HEK293 (cell line): ENCODE measurements around the gene GRB7.
"Not testable (repeated sequence)": the region's sequence is repeated elsewhere in the genome, so short reads cannot be mapped to it uniquely, and the experiment has no call there.

ENCODE experiments used
- CTCF ChIA-PET: fragments of 350-600 bp; formaldehyde crosslinking; extraction: SDS; loops from one replicate; lab custom pipeline; 2021; ENCODE audit warnings: antibody characterized with exemption; lab: Yijun Ruan, JAX
- POLR2A ChIA-PET: fragments of 300-600 bp; formaldehyde crosslinking; extraction: SDS; loops from one replicate; lab custom pipeline; 2020; ENCODE audit warnings: antibody characterized with exemption, inconsistent platforms; lab: Yijun Ruan, JAX
- H3K27ac ChIP-seq: fragments of 200-500 bp; sonication (Bioruptor generic); 2 replicates; pipeline ENCODE4 v1.5.1; 2014; ENCODE audit warnings: low read depth, low read length, control low read depth, inconsistent platforms; ENCODE audit errors: extremely low read depth
- H3K36me3 ChIP-seq, 2 experiments: fragments of 200-500 bp in 1 of 2; sonication (Bioruptor generic) in 1 of 2; 1 replicate in 1 of 2; 2 replicates in 1 of 2; pipeline ENCODE4 v1.5.1; 2014 to 2017; ENCODE audit warnings: inconsistent platforms in 2 of 2, low read length in 2 of 2; ENCODE audit not compliant: control insufficient read depth in 2 of 2, insufficient read depth in 1 of 2
- H3K4me1 ChIP-seq: fragments of 200-500 bp; sonication (Bioruptor generic); 2 replicates; pipeline ENCODE4 v1.5.1; 2014; ENCODE audit warnings: mild to moderate bottlenecking, low read length, inconsistent platforms; ENCODE audit not compliant: control insufficient read depth, insufficient read depth
- H3K4me3 ChIP-seq: 2 replicates; pipeline ENCODE4 v1.5.1; 2011; ENCODE audit warnings: low read depth, mild to moderate bottlenecking, control low read depth, low read length, moderate library complexity
- H3K9me3 ChIP-seq: fragments of 200-500 bp; sonication (Bioruptor generic); 2 replicates; pipeline ENCODE4 v1.5.1; 2014; ENCODE audit warnings: low read depth, low read length, inconsistent platforms; ENCODE audit not compliant: control insufficient read depth, insufficient read depth
- GLIS2 ChIP-seq: fragments of 450-650 bp; formaldehyde crosslinking; IDR thresholded peaks from 2 replicates; pipeline ENCODE4 v1.5.1; 2016; ENCODE audit warnings: missing biosample characterization, missing genetic modification characterization
- KLF7 ChIP-seq: fragments of 450-650 bp; formaldehyde crosslinking; IDR thresholded peaks from 2 replicates; pipeline ENCODE4 v1.5.1; 2016; ENCODE audit warnings: missing biosample characterization, missing genetic modification characterization, borderline replicate concordance
- PRDM1 ChIP-seq: fragments of 450-650 bp; formaldehyde crosslinking; IDR thresholded peaks from 2 replicates; pipeline ENCODE4; 2016; ENCODE audit warnings: missing biosample characterization, missing genetic modification characterization
- SCRT1 ChIP-seq: fragments of 450-650 bp; formaldehyde crosslinking; IDR thresholded peaks from 2 replicates; pipeline ENCODE4 v1.5.1; 2016; ENCODE audit warnings: missing biosample characterization, missing genetic modification characterization, borderline replicate concordance
- SP2 ChIP-seq: fragments of 450-650 bp; formaldehyde crosslinking; IDR thresholded peaks from 2 replicates; pipeline ENCODE4 v1.5.1; 2016; ENCODE audit warnings: missing biosample characterization, missing genetic modification characterization
- SP7 ChIP-seq: fragments of 450-650 bp; formaldehyde crosslinking; IDR thresholded peaks from 2 replicates; pipeline ENCODE4 v1.5.1; 2016; ENCODE audit warnings: missing biosample characterization, missing genetic modification characterization
- WT1 ChIP-seq: fragments of 450-650 bp; formaldehyde crosslinking; IDR thresholded peaks from 2 replicates; pipeline ENCODE4 v1.5.1; 2016; ENCODE audit warnings: missing biosample characterization, missing genetic modification characterization
- ZBTB17 ChIP-seq: fragments of 450-650 bp; formaldehyde crosslinking; IDR thresholded peaks from 2 replicates; pipeline ENCODE4 v1.5.1; 2016; ENCODE audit warnings: missing biosample characterization, missing genetic modification characterization
- ZBTB20 ChIP-seq: fragments of 450-650 bp; formaldehyde crosslinking; IDR thresholded peaks from 2 replicates; pipeline ENCODE4 v1.5.1; 2016; ENCODE audit warnings: missing biosample characterization, missing genetic modification characterization
- ZNF19 ChIP-seq: fragments of 450-650 bp; formaldehyde crosslinking; IDR thresholded peaks from 2 replicates; pipeline ENCODE4; 2016; ENCODE audit warnings: missing biosample characterization, missing genetic modification characterization, low read depth
- ZNF335 ChIP-seq: fragments of 450-650 bp; formaldehyde crosslinking; conservative IDR thresholded peaks from 2 replicates; pipeline ENCODE4 v1.5.1; 2016; ENCODE audit warnings: missing biosample characterization, missing genetic modification characterization
- ZNF394 ChIP-seq: fragments of 450-650 bp; formaldehyde crosslinking; IDR thresholded peaks from 2 replicates; pipeline ENCODE4 v1.5.1; 2016; ENCODE audit warnings: missing biosample characterization, missing genetic modification characterization, mild to moderate bottlenecking, moderate library complexity, borderline replicate concordance
- ZNF423 ChIP-seq: fragments of 450-650 bp; formaldehyde crosslinking; IDR thresholded peaks from 2 replicates; pipeline ENCODE4 v1.5.1; 2016; ENCODE audit warnings: missing biosample characterization, missing genetic modification characterization
- ZNF561 ChIP-seq: fragments of 450-650 bp; IDR thresholded peaks from 2 replicates; pipeline ENCODE4 v1.5.1; 2018; ENCODE audit warnings: missing biosample characterization, missing genetic modification characterization, borderline replicate concordance
- ZNF600 ChIP-seq: fragments of 450-650 bp; formaldehyde crosslinking; IDR thresholded peaks from 2 replicates; pipeline ENCODE4 v1.5.1; 2016; ENCODE audit warnings: missing biosample characterization, missing genetic modification characterization
- ZNF664 ChIP-seq: fragments of 450-650 bp; formaldehyde crosslinking; IDR thresholded peaks from 2 replicates; pipeline ENCODE4 v1.5.1; 2016; ENCODE audit warnings: missing biosample characterization, missing genetic modification characterization
- ZNF76 ChIP-seq: fragments of 450-650 bp; formaldehyde crosslinking; IDR thresholded peaks from 2 replicates; pipeline ENCODE4; 2016; ENCODE audit warnings: low read depth, missing biosample characterization, missing genetic modification characterization, borderline replicate concordance
- ZSCAN16 ChIP-seq: fragments of 450-650 bp; formaldehyde crosslinking; IDR thresholded peaks from 2 replicates; pipeline ENCODE4 v1.5.1; 2016; ENCODE audit warnings: missing biosample characterization, missing genetic modification characterization
- TF ChIP-seq, protein P1 (sequence below): sonication (generic); formaldehyde crosslinking; IDR thresholded peaks from 2 replicates; pipeline ENCODE4 v1.8.1; 2022; ENCODE audit warnings: mild to moderate bottlenecking, moderate library complexity, missing genetic modification reagents
- TF ChIP-seq, protein P2 (sequence below): fragments of 450-650 bp; formaldehyde crosslinking; IDR thresholded peaks from 2 replicates; pipeline ENCODE4 v1.5.1; 2017; ENCODE audit warnings: missing biosample characterization, mild to moderate bottlenecking, missing genetic modification characterization, moderate library complexity
- TF ChIP-seq, protein P3 (sequence below): fragments of 450-650 bp; formaldehyde crosslinking; IDR thresholded peaks from 2 replicates; pipeline ENCODE4 v1.5.1; 2017; ENCODE audit warnings: missing biosample characterization, missing genetic modification characterization
- TF ChIP-seq, protein P4 (sequence below): fragments of 450-650 bp; formaldehyde crosslinking; IDR thresholded peaks from 2 replicates; pipeline ENCODE4 v1.5.1; 2016; ENCODE audit warnings: missing biosample characterization, missing genetic modification characterization

Gene GRB7

DNA sequence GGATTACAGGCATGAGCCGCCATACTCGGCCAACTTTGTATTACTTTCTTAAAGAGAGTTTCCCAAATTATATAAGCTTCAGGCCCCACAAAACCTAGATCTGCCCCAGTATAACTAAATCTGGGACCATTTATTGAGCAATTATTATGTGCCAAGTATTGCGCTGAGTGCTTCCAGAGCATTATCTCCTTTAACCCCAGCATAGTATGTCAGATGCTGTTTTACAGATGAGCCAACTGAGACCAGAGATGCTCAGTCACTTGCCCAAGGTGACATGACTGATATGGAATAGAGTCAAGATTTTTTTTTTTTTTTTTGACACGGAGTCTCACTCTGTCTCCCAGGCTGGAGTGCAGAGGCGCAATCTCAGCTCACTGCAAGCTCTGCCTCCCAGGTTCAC, 39.8 kb upstream of the GRB7 start:
- H3K36me3 ChIP-seq: peaks cover 0 to 29% of the 10 kb centered on the region in 2 experiments; a peak in 2 of 3 replicates
- H3K4me3 ChIP-seq: no peak overlapping the region
- TF ChIP-seq ZSCAN16 (tag by site-specific recombination): no peak
- peak; percentile 74 for TF ChIP-seq ZNF664
- TF ChIP-seq ZNF423: no peak
- TF ChIP-seq, protein P1, sequence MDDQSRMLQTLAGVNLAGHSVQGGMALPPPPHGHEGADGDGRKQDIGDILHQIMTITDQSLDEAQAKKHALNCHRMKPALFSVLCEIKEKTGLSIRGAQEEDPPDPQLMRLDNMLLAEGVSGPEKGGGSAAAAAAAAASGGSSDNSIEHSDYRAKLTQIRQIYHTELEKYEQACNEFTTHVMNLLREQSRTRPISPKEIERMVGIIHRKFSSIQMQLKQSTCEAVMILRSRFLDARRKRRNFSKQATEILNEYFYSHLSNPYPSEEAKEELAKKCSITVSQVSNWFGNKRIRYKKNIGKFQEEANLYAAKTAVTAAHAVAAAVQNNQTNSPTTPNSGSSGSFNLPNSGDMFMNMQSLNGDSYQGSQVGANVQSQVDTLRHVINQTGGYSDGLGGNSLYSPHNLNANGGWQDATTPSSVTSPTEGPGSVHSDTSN (CRISPR knock-in tag): no peak
- TF ChIP-seq ZNF600 (tag by site-specific recombination): 0 out of 2 replicates have a peak, but pooled peaks have one; percentile 22
- TF ChIP-seq, all 188 proteins: peak for 2
- POLR2A ChIA-PET: interaction anchor here (0.6 to 1.8 kb wide), 3 partner anchors 10 to 363 kb away, joined by 3 to 5 read pairs (median 4); partner anchors contain the start of gene PGAP3
- Histone ChIP-seq H3K4me1 (peaks cover 13% of the 10 kb centered on the region; the same call in 1 of the 2 replicates), H3K27ac (no peak overlapping the region), H3K9me3 (no peaks in the 10 kb centered on the region)
- CTCF ChIA-PET: interaction anchor here (1.1 to 3.5 kb wide), 4 partner anchors 10 to 44 kb away, joined by 3 to 17 read pairs (median 12); partner anchors contain the start of genes PGAP3 and PNMT

DNA sequence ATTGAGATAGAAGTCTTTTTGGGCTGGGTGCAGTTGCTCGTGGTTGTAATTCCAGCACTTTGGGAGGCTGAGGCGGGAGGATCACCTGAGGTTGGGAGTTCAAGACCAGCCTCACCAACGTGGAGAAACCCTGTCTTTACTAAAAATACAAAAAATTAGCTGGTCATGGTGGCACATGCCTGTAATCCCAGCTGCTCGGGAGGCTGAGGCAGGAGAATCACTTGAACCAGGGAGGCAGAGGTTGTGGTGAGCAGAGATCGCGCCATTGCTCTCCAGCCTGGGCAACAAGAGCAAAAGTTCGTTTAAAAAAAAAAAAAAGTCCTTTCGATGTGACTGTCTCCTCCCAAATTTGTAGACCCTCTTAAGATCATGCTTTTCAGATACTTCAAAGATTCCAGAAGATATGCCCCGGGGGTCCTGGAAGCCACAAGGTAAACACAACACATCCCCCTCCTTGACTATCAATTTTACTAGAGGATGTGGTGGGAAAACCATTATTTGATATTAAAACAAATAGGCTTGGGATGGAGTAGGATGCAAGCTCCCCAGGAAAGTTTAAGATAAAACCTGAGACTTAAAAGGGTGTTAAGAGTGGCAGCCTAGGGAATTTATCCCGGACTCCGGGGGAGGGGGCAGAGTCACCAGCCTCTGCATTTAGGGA, 38.5 kb upstream of the GRB7 start:
- peaks cover 0 to 35% of the 10 kb centered on the region in 2 experiments; a peak in 1 of 3 replicates for H3K36me3 ChIP-seq
- H3K27ac ChIP-seq: peak overlapping the region; percentile 68; the same call in 1 of the 2 replicates
- peak overlapping the region; percentile 81 for H3K4me3 ChIP-seq
- not testable (repeated sequence) for H3K9me3 ChIP-seq
- H3K4me1 ChIP-seq: peaks cover 13% of the 10 kb centered on the region; the same call in 1 of the 2 replicates
- ChIA-PET POLR2A (interaction anchor here (0.7 to 2.4 kb wide), 24 partner anchors 8 to 414 kb away, joined by 3 to 42 read pairs (median 5); partner anchors contain the start of genes LRRC3C, MIEN1, ORMDL3 and PGAP3), CTCF (interaction anchor here (0.6 to 3.5 kb wide), 10 partner anchors 11 to 259 kb away, joined by 3 to 22 read pairs (median 5); partner anchors contain the start of genes MIEN1 and PGAP3)
- TF ChIP-seq SP7 (tag by site-specific recombination): 0 out of 2 replicates have a peak, but pooled peaks have one; percentile 22

DNA sequence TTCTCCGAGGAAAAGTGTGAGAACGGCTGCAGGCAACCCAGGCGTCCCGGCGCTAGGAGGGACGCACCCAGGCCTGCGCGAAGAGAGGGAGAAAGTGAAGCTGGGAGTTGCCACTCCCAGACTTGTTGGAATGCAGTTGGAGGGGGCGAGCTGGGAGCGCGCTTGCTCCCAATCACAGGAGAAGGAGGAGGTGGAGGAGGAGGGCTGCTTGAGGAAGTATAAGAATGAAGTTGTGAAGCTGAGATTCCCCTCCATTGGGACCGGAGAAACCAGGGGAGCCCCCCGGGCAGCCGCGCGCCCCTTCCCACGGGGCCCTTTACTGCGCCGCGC, 38.0 kb upstream of the GRB7 start, which contains the start of gene ERBB2:
TSS of gene ERBB2 (plus strand) at position 247 of the 330 bp plus-strand sequence. CDS start 175 bp downstream, outside the sequence.
- Histone ChIP-seq H3K9me3 (no peaks in the 10 kb centered on the region), H3K36me3 (peaks cover 0 to 31% of the 10 kb centered on the region in 2 experiments; a peak in 1 of 3 replicates), H3K27ac (peak within 1 kb of the TSS; percentile 68; the same call in 1 of the 2 replicates), H3K4me1 (peaks cover 13% of the 10 kb centered on the region; the same call in 1 of the 2 replicates), H3K4me3 (peak within 1 kb of the TSS; percentile 81)
- CTCF ChIA-PET: interaction anchor here (0.6 to 3.5 kb wide), 10 partner anchors 11 to 259 kb away, joined by 3 to 22 read pairs (median 5); partner anchors contain the start of genes MIEN1 and PGAP3
- POLR2A ChIA-PET: interaction anchor here (0.7 to 2.4 kb wide), 25 partner anchors 8 to 413 kb away, joined by 3 to 42 read pairs (median 5); partner anchors contain the start of genes LRRC3C, MIEN1, ORMDL3 and PGAP3
- TF ChIP-seq ZBTB20 (tag by site-specific recombination) (no peak), GLIS2 (tag by site-specific recombination) (peak; percentile 53), ZNF76 (tag by site-specific recombination) (peak; percentile 68; the same call in 1 of the 2 replicates), PRDM1 (tag by site-specific recombination) (peak; percentile 87), ZBTB17 (tag by site-specific recombination) (peak; percentile 23; the same call in 1 of the 2 replicates), WT1 (tag by site-specific recombination) (peak; percentile 82; the same call in 1 of the 2 replicates), ZNF335 (tag by site-specific recombination) (peak; percentile 90), ZNF19 (no peak), ZNF394 (tag by site-specific recombination) (no peak), SP2 (tag by site-specific recombination) (peak; percentile 67), ZNF561 (tag by site-specific recombination) (peak; percentile 86), KLF7 (tag by site-specific recombination) (peak; percentile 64; the same call in 1 of the 2 replicates), SCRT1 (peak; percentile 93)
- TF ChIP-seq, protein P2, sequence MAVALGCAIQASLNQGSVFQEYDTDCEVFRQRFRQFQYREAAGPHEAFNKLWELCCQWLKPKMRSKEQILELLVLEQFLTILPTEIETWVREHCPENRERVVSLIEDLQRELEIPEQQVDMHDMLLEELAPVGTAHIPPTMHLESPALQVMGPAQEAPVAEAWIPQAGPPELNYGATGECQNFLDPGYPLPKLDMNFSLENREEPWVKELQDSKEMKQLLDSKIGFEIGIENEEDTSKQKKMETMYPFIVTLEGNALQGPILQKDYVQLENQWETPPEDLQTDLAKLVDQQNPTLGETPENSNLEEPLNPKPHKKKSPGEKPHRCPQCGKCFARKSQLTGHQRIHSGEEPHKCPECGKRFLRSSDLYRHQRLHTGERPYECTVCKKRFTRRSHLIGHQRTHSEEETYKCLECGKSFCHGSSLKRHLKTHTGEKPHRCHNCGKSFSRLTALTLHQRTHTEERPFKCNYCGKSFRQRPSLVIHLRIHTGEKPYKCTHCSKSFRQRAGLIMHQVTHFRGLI (tag by site-specific recombination): no peak
- TF ChIP-seq, protein P3, sequence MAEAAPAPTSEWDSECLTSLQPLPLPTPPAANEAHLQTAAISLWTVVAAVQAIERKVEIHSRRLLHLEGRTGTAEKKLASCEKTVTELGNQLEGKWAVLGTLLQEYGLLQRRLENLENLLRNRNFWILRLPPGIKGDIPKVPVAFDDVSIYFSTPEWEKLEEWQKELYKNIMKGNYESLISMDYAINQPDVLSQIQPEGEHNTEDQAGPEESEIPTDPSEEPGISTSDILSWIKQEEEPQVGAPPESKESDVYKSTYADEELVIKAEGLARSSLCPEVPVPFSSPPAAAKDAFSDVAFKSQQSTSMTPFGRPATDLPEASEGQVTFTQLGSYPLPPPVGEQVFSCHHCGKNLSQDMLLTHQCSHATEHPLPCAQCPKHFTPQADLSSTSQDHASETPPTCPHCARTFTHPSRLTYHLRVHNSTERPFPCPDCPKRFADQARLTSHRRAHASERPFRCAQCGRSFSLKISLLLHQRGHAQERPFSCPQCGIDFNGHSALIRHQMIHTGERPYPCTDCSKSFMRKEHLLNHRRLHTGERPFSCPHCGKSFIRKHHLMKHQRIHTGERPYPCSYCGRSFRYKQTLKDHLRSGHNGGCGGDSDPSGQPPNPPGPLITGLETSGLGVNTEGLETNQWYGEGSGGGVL (tag by site-specific recombination): peak; percentile 61; the same call in 1 of the 2 replicates
- TF ChIP-seq, protein P4, sequence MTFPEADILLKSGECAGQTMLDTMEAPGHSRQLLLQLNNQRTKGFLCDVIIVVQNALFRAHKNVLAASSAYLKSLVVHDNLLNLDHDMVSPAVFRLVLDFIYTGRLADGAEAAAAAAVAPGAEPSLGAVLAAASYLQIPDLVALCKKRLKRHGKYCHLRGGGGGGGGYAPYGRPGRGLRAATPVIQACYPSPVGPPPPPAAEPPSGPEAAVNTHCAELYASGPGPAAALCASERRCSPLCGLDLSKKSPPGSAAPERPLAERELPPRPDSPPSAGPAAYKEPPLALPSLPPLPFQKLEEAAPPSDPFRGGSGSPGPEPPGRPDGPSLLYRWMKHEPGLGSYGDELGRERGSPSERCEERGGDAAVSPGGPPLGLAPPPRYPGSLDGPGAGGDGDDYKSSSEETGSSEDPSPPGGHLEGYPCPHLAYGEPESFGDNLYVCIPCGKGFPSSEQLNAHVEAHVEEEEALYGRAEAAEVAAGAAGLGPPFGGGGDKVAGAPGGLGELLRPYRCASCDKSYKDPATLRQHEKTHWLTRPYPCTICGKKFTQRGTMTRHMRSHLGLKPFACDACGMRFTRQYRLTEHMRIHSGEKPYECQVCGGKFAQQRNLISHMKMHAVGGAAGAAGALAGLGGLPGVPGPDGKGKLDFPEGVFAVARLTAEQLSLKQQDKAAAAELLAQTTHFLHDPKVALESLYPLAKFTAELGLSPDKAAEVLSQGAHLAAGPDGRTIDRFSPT (tag by site-specific recombination): peak; percentile 12; the same call in 1 of the 2 replicates
